Measurements from ENCODE around the gene CENPS. TPM values are rescaled to one million over a fixed set of nuclear protein-coding genes. Genes with fewer than 3 reads are reported as not detected.

Gene CENPS
- total and polyA plus RNA-seq, 9 of the 15 experiments (the other 6 are each of a cell fraction or from before 2014, with no cell fraction given), result 10.2 to 36.0 (median 26.0) TPM

GRCh38 chr1:10475510-10475909, 45.3 kb downstream of the CENPS start (continued):
- TF ChIP-seq REST (IDR thresholded peaks at IDR 0.05; ENCODE audit: borderline replicate concordance), result no peak
- TF ChIP-seq REST (CRISPR knock-in tag; IDR thresholded peaks at IDR 0.05; ENCODE audit: low read depth), result no peak
- TF ChIP-seq SIN3A (IDR thresholded peaks at IDR 0.05; ENCODE audit: borderline replicate concordance in 2 of 2, control insufficient read depth in 1 of 2, low read depth in 2 of 2, low read length in 2 of 2), result no peak
- TF ChIP-seq MAFF (IDR thresholded peaks at IDR 0.05; ENCODE audit: low read length), result no peak
- TF ChIP-seq PHF20 (IDR thresholded peaks at IDR 0.05; ENCODE audit: partially characterized antibody), result no peak
- no peak for TF ChIP-seq GATA2 (CRISPR knock-in tag; IDR thresholded peaks at IDR 0.05)
- TF ChIP-seq POLR3G (IDR thresholded peaks at IDR 0.05; ENCODE audit: extremely low read depth, insufficient read length, insufficient replicate concordance), result no peak
- TF ChIP-seq NFYB (IDR thresholded peaks at IDR 0.05; ENCODE audit: extremely low read depth, insufficient read length), result no peak
- TF ChIP-seq, protein P1, sequence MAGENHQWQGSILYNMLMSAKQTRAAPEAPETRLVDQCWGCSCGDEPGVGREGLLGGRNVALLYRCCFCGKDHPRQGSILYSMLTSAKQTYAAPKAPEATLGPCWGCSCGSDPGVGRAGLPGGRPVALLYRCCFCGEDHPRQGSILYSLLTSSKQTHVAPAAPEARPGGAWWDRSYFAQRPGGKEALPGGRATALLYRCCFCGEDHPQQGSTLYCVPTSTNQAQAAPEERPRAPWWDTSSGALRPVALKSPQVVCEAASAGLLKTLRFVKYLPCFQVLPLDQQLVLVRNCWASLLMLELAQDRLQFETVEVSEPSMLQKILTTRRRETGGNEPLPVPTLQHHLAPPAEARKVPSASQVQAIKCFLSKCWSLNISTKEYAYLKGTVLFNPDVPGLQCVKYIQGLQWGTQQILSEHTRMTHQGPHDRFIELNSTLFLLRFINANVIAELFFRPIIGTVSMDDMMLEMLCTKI (IDR thresholded peaks at IDR 0.05; ENCODE audit: partially characterized antibody), result no peak
- no peak for TF ChIP-seq ZNF384 (IDR thresholded peaks at IDR 0.05; ENCODE audit: low read depth, low read length)
- TF ChIP-seq CC2D1A (IDR thresholded peaks at IDR 0.05), result no peak
- TF ChIP-seq PTTG1 (tag; IDR thresholded peaks at IDR 0.05; ENCODE audit: low read depth), result no peak
- TF ChIP-seq POLR3A (IDR thresholded peaks at IDR 0.05; ENCODE audit: borderline replicate concordance, extremely low read depth, insufficient read depth, insufficient read length), result no peak
- TF ChIP-seq ZNF124 (CRISPR knock-in tag; IDR thresholded peaks at IDR 0.05), result no peak
- no peak for TF ChIP-seq ETS2 (tag; IDR thresholded peaks at IDR 0.05; ENCODE audit: borderline replicate concordance, poor library complexity, severe bottlenecking)
- TF ChIP-seq ZKSCAN3 (CRISPR knock-in tag; IDR thresholded peaks at IDR 0.05), result no peak
- no peak for TF ChIP-seq SPI1 (IDR thresholded peaks at IDR 0.05; ENCODE audit: borderline replicate concordance, low read depth, low read length)
- no peak for TF ChIP-seq TRIM28 (IDR thresholded peaks at IDR 0.05)
- TF ChIP-seq ARID3A (IDR thresholded peaks at IDR 0.05; ENCODE audit: borderline replicate concordance, low read depth, low read length), result no peak
- TF ChIP-seq MXI1 (IDR thresholded peaks at IDR 0.05; ENCODE audit: low read depth, low read length), result no peak

Measured in K562 (cell line).